ENCODE results near the gene ACSF2.

DNA sequence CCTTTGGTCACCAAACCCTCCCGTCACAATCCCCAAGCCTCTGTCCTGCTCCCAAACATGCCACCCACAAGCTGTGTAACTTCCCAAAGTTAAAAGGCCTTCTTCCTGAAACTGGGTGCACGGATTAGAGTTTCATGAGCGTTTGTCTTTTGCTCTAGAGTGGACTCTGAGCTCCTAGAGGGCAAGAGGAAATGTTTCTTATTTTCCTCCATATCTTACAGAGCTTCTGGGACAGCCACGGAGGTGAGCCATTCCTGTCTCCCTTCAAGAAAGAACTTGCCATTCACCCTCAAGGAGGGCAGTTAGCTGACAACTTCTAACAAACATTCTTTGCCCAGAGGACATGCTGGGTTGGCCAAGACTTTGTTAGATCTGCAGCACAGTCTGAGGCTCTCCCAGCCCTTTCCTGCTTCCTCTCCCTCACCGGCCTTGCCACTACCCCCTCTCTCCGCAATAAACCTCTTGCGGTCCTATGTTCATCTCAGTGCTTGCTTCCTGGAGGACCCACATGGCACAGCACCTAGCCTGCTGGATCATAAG, 79.6 kb downstream of the ACSF2 start:
- no peak for TF ChIP-seq POLR2AphosphoS5 (IDR thresholded peaks at IDR 0.05; ENCODE audit: low read depth, low read length)
- no peak for TF ChIP-seq POLR2A (IDR thresholded peaks at IDR 0.05; ENCODE audit: low read depth, low read length)
- no peak for TF ChIP-seq TAF1 (IDR thresholded peaks at IDR 0.05; ENCODE audit: borderline replicate concordance, low read depth, low read length)

Measured in GM12892 (cell line).